HepG2 (cell line): Measurements from ENCODE around the gene ALOX5AP. TPM values are rescaled to one million over a fixed set of nuclear protein-coding genes. Genes with fewer than 3 reads are reported as not detected.

Source experiments
- ATAC-seq: fragments of 200-7000 bp; cut with Tn5 transposase; 3 replicates; pipeline ENCODE4 v1.9.1; 2020; ENCODE audit warnings: mild to moderate bottlenecking, moderate library complexity
- BruUV-seq: library from RNA; stranded (reverse); fragments of 400-500 nt; replicated peaks from 2 replicates; lab custom pipeline; 2021; lab: Mats Ljungman, UMichigan
- CTCF ChIA-PET: fragments of 300-600 bp; formaldehyde crosslinking; extraction: SDS; loops from one replicate; lab custom pipeline; 2021; ENCODE audit warnings: low total read pairs, inconsistent platforms, low intra/inter-chr PET ratio; lab: Yijun Ruan, JAX
- POLR2A ChIA-PET: fragments of 350-600 bp; sonication (Branson Sonifier 250); formaldehyde crosslinking; loops from one replicate; lab custom pipeline; 2020; ENCODE audit warnings: antibody characterized with exemption, inconsistent platforms; lab: Yijun Ruan, JAX
- DNase-seq: peaks from one replicate; pipeline ENCODE4 v3.0.0-alpha.2; 2015; ENCODE audit warnings: low spot score
- FAIRE-seq: peaks from 3 replicates; lab custom pipeline; 2011; peaks lifted over from hg19 to GRCh38; lab: Jason Lieb, UNC
- H2AFZ ChIP-seq: one replicate; pipeline ENCODE4 v1.6.1; 2011; ENCODE audit warnings: low read length, inconsistent platforms
- H3K27ac ChIP-seq: fragments of 300-600 bp; 3 replicates; pipeline ENCODE4 v1.8.0; 2011; ENCODE audit warnings: mixed run types, mild to moderate bottlenecking, mixed read lengths, low read length, inconsistent platforms; ENCODE audit not compliant: insufficient read depth; ENCODE audit errors: extremely low read length
- H3K27me3 ChIP-seq, 2 experiments: fragments of 200-600 bp in 1 of 2; 2 replicates in 1 of 2; 3 replicates in 1 of 2; pipeline versions ENCODE4 v1.6.0 to v1.8.0; 2011; ENCODE audit warnings: low read length in 2 of 2, mild to moderate bottlenecking in 2 of 2, moderate library complexity in 2 of 2, inconsistent platforms in 1 of 2; ENCODE audit not compliant: insufficient read depth in 2 of 2, control insufficient read depth in 1 of 2
- H3K36me3 ChIP-seq, 2 experiments: fragments of 200-600 bp in 1 of 2; replicated peaks in 1 of 2; 2 replicates in 1 of 2; 3 replicates in 1 of 2; pipeline versions ENCODE4 v1.5.1 to v1.8.0; 2011; ENCODE audit warnings: low read length in 2 of 2, inconsistent platforms in 1 of 2; ENCODE audit not compliant: insufficient read depth in 2 of 2, control insufficient read depth in 1 of 2
- H3K4me1 ChIP-seq: 2 replicates; pipeline ENCODE4 v1.5.1; 2012; ENCODE audit warnings: low read length, inconsistent platforms; ENCODE audit not compliant: insufficient read depth
- H3K4me2 ChIP-seq: 2 replicates; pipeline ENCODE4 v1.6.0; 2011; ENCODE audit warnings: low read depth, low read length, inconsistent platforms
- H3K4me3 ChIP-seq, 3 experiments: fragments of 200-600 bp in 1 of 3; sonication (generic), shearing (Covaris generic) in 1 of 3; replicated peaks in 1 of 3; 2 replicates each; pipeline ENCODE4 v1.5.1; 2011 to 2016; ENCODE audit warnings: low read length in 3 of 3, inconsistent platforms in 2 of 3, low read depth in 2 of 3, mild to moderate bottlenecking in 2 of 3, control low read depth in 1 of 3, mixed read lengths in 1 of 3; ENCODE audit not compliant: insufficient read depth in 1 of 3
- H3K79me2 ChIP-seq: one replicate; pipeline ENCODE4 v1.6.1; 2011; ENCODE audit warnings: low read length, inconsistent platforms; ENCODE audit not compliant: insufficient read depth
- H3K9ac ChIP-seq: 2 replicates; pipeline ENCODE4 v1.6.0; 2011; ENCODE audit warnings: mild to moderate bottlenecking, low read depth, low read length, inconsistent platforms; ENCODE audit not compliant: insufficient read depth
- H3K9me3 ChIP-seq: 2 replicates; pipeline ENCODE4 v1.5.1; 2012; ENCODE audit warnings: mild to moderate bottlenecking, low read length
- H4K20me1 ChIP-seq: 2 replicates; pipeline ENCODE4 v1.6.0; 2011; ENCODE audit warnings: inconsistent platforms, mild to moderate bottlenecking, low read length, moderate library complexity; ENCODE audit not compliant: insufficient read depth
- AHR ChIP-seq: IDR thresholded peaks from 2 replicates; pipeline ENCODE4 v1.6.1; 2018; ENCODE audit warnings: missing genetic modification reagents, missing compliant biosample characterization
- FOXA3 ChIP-seq: IDR thresholded peaks from 2 replicates; pipeline ENCODE4 v1.6.1; 2016; ENCODE audit warnings: missing genetic modification reagents, missing compliant biosample characterization
- FOXO4 ChIP-seq: sonication (generic); formaldehyde crosslinking; conservative IDR thresholded peaks from 2 replicates; pipeline ENCODE4 v1.8.1; 2023; ENCODE audit warnings: missing genetic modification reagents
- FUBP1 ChIP-seq: sonication (generic); formaldehyde crosslinking; IDR thresholded peaks from 2 replicates; pipeline ENCODE4 v1.5.1; 2020; ENCODE audit warnings: missing genetic modification reagents, mild to moderate bottlenecking, borderline replicate concordance
- GMEB2 ChIP-seq: IDR thresholded peaks from 2 replicates; pipeline ENCODE4 v1.6.1; 2016; ENCODE audit warnings: missing biosample characterization, missing genetic modification reagents, low read depth
- GRHL1 ChIP-seq: sonication (generic); formaldehyde crosslinking; conservative IDR thresholded peaks from 2 replicates; pipeline ENCODE4 v1.8.0; 2022; ENCODE audit warnings: missing genetic modification reagents
- HOXA5 ChIP-seq: sonication (generic); formaldehyde crosslinking; IDR thresholded peaks from 2 replicates; pipeline ENCODE4 v1.4.0; 2020; ENCODE audit warnings: missing genetic modification reagents
- MBD4 ChIP-seq: IDR thresholded peaks from 2 replicates; pipeline ENCODE4 v1.6.1; 2012; ENCODE audit warnings: low read length, inconsistent platforms, borderline replicate concordance
- MIER3 ChIP-seq: IDR thresholded peaks from 2 replicates; pipeline ENCODE4 v1.6.1; 2016; ENCODE audit warnings: missing compliant biosample characterization, borderline replicate concordance
- MIXL1 ChIP-seq: IDR thresholded peaks from 2 replicates; pipeline ENCODE4 v1.6.1; 2016
- PAX8 ChIP-seq: sonication (generic); formaldehyde crosslinking; IDR thresholded peaks from 2 replicates; pipeline ENCODE4 v1.8.0; 2022; ENCODE audit warnings: mild to moderate bottlenecking, missing genetic modification reagents, borderline replicate concordance
- SNRNP70 ChIP-seq: fragments of 200-400 bp; formaldehyde crosslinking; IDR thresholded peaks from 2 replicates; pipeline ENCODE4 v1.6.1; 2017; ENCODE audit warnings: mild to moderate bottlenecking, low read depth, low read length, moderate library complexity
- TFDP2 ChIP-seq: sonication (generic); formaldehyde crosslinking; IDR thresholded peaks from 2 replicates; pipeline ENCODE4 v1.4.0; 2020; ENCODE audit warnings: missing genetic modification reagents
- ZFY ChIP-seq: sonication (generic); formaldehyde crosslinking; IDR thresholded peaks from 2 replicates; pipeline ENCODE4 v1.4.0; 2020; ENCODE audit warnings: missing genetic modification reagents
- ZKSCAN1 ChIP-seq: fragments of 150-350 bp; IDR thresholded peaks from 2 replicates; pipeline ENCODE4 v1.6.1; 2014; ENCODE audit warnings: low read length
- ZNF224 ChIP-seq: sonication (generic); formaldehyde crosslinking; IDR thresholded peaks from 2 replicates; pipeline ENCODE4 v1.5.0; 2020; ENCODE audit warnings: mild to moderate bottlenecking, missing genetic modification reagents
- ZNF253 ChIP-seq: sonication (generic); formaldehyde crosslinking; IDR thresholded peaks from 2 replicates; pipeline ENCODE4 v1.8.0; 2022; ENCODE audit warnings: mild to moderate bottlenecking, missing genetic modification reagents, borderline replicate concordance
- ZNF790 ChIP-seq: sonication (generic); formaldehyde crosslinking; IDR thresholded peaks from 2 replicates; pipeline ENCODE4 v1.8.0; 2022; ENCODE audit warnings: missing genetic modification reagents, mild to moderate bottlenecking, borderline replicate concordance
- WGBS: methylation state at CpG from one replicate; pipeline ENCODE4 v1.1.6; 2017; ENCODE audit warnings: low lambda C conversion rate; 5-methylcytosine and 5-hydroxymethylcytosine counted together
- in situ Hi-C: cut with HindIII; loops from 2 replicates; pipeline ENCODE4 v1.10.0; 2017; ENCODE audit warnings: low pct_unique_long_range_greater_than_20kb; ENCODE audit not compliant: extremely low pct_ligation_motif_present
- intact Hi-C: fragments of 100-400 bp; cut with micrococcal nuclease; formaldehyde crosslinking; loops from one replicate; pipeline ENCODE4 v1.10.0; 2022; ENCODE audit not compliant: unreplicated experiment
- polyA plus RNA-seq, 8 experiments: library from polyadenylated mRNA; depleted of rRNA in 3 of 8; stranded (reverse) in 7 of 8; unstranded in 1 of 8; fragments of >200 nt; fragmentation: Illumina TruSeq in 4 of 8; extraction: Trizol in 4 of 8; gene quantifications; 2 replicates each; pipeline versions ENCODE4 v1.2.1 to v1.2.3, GENCODE V29; 2011 to 2016; ENCODE audit warnings: low read depth in 4 of 8, missing spikeins in 1 of 8, mixed read lengths in 1 of 8; ENCODE audit not compliant: insufficient read depth in 1 of 8
- total RNA-seq, 5 experiments: library from RNA; depleted of rRNA; stranded (reverse); fragments of >200 nt; fragmentation: Illumina TruSeq; extraction: Trizol; gene quantifications; 2 replicates each; pipeline ENCODE4 v1.2.3, GENCODE V29; 2016; ENCODE audit warnings: low read depth in 1 of 5

ALOX5AP gene
- total and polyA plus RNA-seq, 2 of the 13 experiments (the other 11 are each of a cell fraction or from before 2014, with no cell fraction given), result 0.97 to 1.2 TPM

- Histone ChIP-seq H4K20me1 (no peaks in the 10 kb centered on the region), H2AFZ (no peak overlapping the region), H3K9ac (no peak overlapping the region), H3K27ac (no peak overlapping the region), H3K4me2 (no peak overlapping the region), H3K27me3 (no peaks in the 10 kb centered on the region), H3K79me2 (no peaks in the 10 kb centered on the region), H3K4me3 (no peak overlapping the region), H3K4me1 (peaks cover 13% of the 10 kb centered on the region), H3K36me3 (no peaks in the 10 kb centered on the region), H3K9me3 (no peaks in the 10 kb centered on the region)
- no TSS peak for BruUV-seq
- FAIRE-seq (no peak), ATAC-seq (no peak), DNase-seq (no peak)
- ChIA-PET POLR2A (no interaction called here), CTCF (no interaction called here)
- 39% methylated on average over 2 of the region's 2 CpGs for WGBS
- in situ Hi-C loops (no loop called here), intact Hi-C loops (no loop called here)
- TF ChIP-seq ZNF790 (CRISPR knock-in tag), result no peak
- no peak for TF ChIP-seq MIER3 (CRISPR knock-in tag)
- TF ChIP-seq FOXA3 (CRISPR knock-in tag), result no peak
- no peak for TF ChIP-seq ZNF253 (CRISPR knock-in tag)
- TF ChIP-seq ZNF224 (CRISPR knock-in tag), result no peak
- TF ChIP-seq FOXO4 (CRISPR knock-in tag), result no peak
- no peak for TF ChIP-seq HOXA5 (CRISPR knock-in tag)
- no peak for TF ChIP-seq PAX8 (CRISPR knock-in tag)
- no peak for TF ChIP-seq ZKSCAN1
- TF ChIP-seq ZFY (CRISPR knock-in tag), result no peak
- no peak for TF ChIP-seq MIXL1 (CRISPR knock-in tag)
- TF ChIP-seq TFDP2 (CRISPR knock-in tag), result no peak
- no peak for TF ChIP-seq GMEB2
- no peak for TF ChIP-seq AHR
- TF ChIP-seq MBD4, result no peak
- no peak for TF ChIP-seq GRHL1 (CRISPR knock-in tag)
- no peak for TF ChIP-seq FUBP1 (CRISPR knock-in tag)
- TF ChIP-seq SNRNP70, result no peak
Measured at GRCh38 chr13:30725326-30726085, 9.8 kb upstream of the ALOX5AP start.
